GM18499 (cell line): ENCODE results near the gene PCDHGA6.
"Not testable (repeated sequence)": the region's sequence is repeated elsewhere in the genome, so short reads cannot be mapped to it uniquely, and the experiment has no call there.

ENCODE experiments used
- ATAC-seq: cut with Tn5 transposase; IDR thresholded peaks from one replicate; pipeline ENCODE4 v1.9.1; 2021; ENCODE audit warnings: moderate number of reproducible peaks; ENCODE audit not compliant: insufficient read depth, unreplicated experiment

The PCDHGA6 gene

GRCh38 chr5:141373673-141374317 lies at the start of gene PCDHGA6:
Gene PCDHGA6, plus strand, starts transcription at chr5:141373891. Its CDS starts 193 bp downstream, at chr5:141374084.
- no peak for ATAC-seq

GRCh38 chr5:141326088-141326854 lies 47.4 kb upstream of the PCDHGA6 start:
- no peak for ATAC-seq

GRCh38 chr5:141328231-141328630 lies 45.5 kb upstream of the PCDHGA6 start:
- ATAC-seq: no peak

GRCh38 chr5:141330299-141331080 lies 43.2 kb upstream of the PCDHGA6 start, which contains the start of gene PCDHGA1:
Gene PCDHGA1, plus strand, starts transcription at chr5:141330514.
- no peak for ATAC-seq

- ATAC-seq: not testable (repeated sequence)
Observed at GRCh38 chr5:141332571-141332970, 41.1 kb upstream of the PCDHGA6 start.

GRCh38 chr5:141338538-141339306 lies 35.0 kb upstream of the PCDHGA6 start, which contains the start of gene PCDHGA2:
Gene PCDHGA2, plus strand, starts transcription at chr5:141338760.
- ATAC-seq: no peak

- not testable (repeated sequence) for ATAC-seq
Observed at GRCh38 chr5:141340781-141341354, 32.8 kb upstream of the PCDHGA6 start.

- ATAC-seq: no peak
Observed at GRCh38 chr5:141342773-141343172, 30.9 kb upstream of the PCDHGA6 start.

- no peak for ATAC-seq
Observed at GRCh38 chr5:141343242-141343952, 30.3 kb upstream of the PCDHGA6 start, which contains the start of gene PCDHGA3. Gene PCDHGA3, plus strand, starts transcription at chr5:141343829. Its CDS starts 205 bp downstream, at chr5:141344034.

GRCh38 chr5:141343953-141344463 lies 29.7 kb upstream of the PCDHGA6 start:
- ATAC-seq: no peak

- no peak for ATAC-seq
Observed at GRCh38 chr5:141345327-141345726, 28.4 kb upstream of the PCDHGA6 start.

GRCh38 chr5:141346017-141346416 lies 27.7 kb upstream of the PCDHGA6 start:
- not testable (repeated sequence) for ATAC-seq

- no peak for ATAC-seq
Observed at GRCh38 chr5:141349917-141350619, 23.6 kb upstream of the PCDHGA6 start, which contains the start of gene PCDHGB1. Gene PCDHGB1, plus strand, starts transcription at chr5:141350099. Its CDS starts 162 bp downstream, at chr5:141350261.

GRCh38 chr5:141351591-141351990 lies 22.1 kb upstream of the PCDHGA6 start:
- no peak for ATAC-seq

- no peak for ATAC-seq
Observed at GRCh38 chr5:141354900-141355469, 18.7 kb upstream of the PCDHGA6 start, which contains the start of gene PCDHGA4. Gene PCDHGA4, plus strand, starts transcription at chr5:141355021. Its CDS starts 87 bp downstream, at chr5:141355108.

GRCh38 chr5:141355641-141356040 lies 18.1 kb upstream of the PCDHGA6 start:
- no peak for ATAC-seq

- ATAC-seq: no peak
Observed at GRCh38 chr5:141356133-141356532, 17.6 kb upstream of the PCDHGA6 start.

GRCh38 chr5:141356950-141357349 lies 16.7 kb upstream of the PCDHGA6 start:
- ATAC-seq: no peak
